ENCODE data around the gene DNAJC30. TPM values are rescaled to one million over a fixed set of nuclear protein-coding genes. Genes with fewer than 3 reads are reported as not detected.
"Not testable (repeated sequence)": the region's sequence is repeated elsewhere in the genome, so short reads cannot be mapped to it uniquely, and the experiment has no call there.

The DNAJC30 gene
- total RNA-seq, 4 donors from 2014 or later = 4.5 to 7.5 (median 5.5) TPM

DNA sequence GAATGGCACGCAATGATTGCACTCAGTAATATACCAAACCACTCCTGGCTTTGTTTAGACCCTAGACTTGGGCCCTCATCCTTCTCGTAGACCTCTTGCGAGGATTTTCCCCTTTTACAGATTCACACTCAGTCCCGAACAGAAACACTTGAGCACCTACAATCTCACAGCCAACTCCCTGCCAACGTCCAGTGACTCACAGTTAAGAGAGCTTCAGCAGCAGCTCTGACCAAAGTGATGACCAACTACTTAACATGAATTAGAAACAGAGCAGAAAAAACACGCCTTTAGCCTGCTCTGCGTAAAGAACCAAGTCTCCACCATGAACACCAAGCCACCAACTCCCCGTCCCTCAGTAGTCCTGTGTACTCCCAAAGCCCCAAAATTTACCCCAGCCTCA is 2.2 kb downstream of the DNAJC30 start:
- intact Hi-C loops (cut with DNase I) = loop anchor here (2.0 to 5.0 kb wide), 2 partner anchors 16 to 36 kb away; partner anchors contain the start of gene STX1A
- no peak overlapping the region for H3K4me3 ChIP-seq
- 71% methylated on average over 7 of the region's 8 CpGs for WGBS
- no peak overlapping the region for H3K27ac ChIP-seq (replicated peaks in 1 of 4)
- H3K4me1 ChIP-seq = peaks cover 31 to 61% (median 50%) of the 10 kb centered on the region in 4 donors
- TF ChIP-seq, protein P1, sequence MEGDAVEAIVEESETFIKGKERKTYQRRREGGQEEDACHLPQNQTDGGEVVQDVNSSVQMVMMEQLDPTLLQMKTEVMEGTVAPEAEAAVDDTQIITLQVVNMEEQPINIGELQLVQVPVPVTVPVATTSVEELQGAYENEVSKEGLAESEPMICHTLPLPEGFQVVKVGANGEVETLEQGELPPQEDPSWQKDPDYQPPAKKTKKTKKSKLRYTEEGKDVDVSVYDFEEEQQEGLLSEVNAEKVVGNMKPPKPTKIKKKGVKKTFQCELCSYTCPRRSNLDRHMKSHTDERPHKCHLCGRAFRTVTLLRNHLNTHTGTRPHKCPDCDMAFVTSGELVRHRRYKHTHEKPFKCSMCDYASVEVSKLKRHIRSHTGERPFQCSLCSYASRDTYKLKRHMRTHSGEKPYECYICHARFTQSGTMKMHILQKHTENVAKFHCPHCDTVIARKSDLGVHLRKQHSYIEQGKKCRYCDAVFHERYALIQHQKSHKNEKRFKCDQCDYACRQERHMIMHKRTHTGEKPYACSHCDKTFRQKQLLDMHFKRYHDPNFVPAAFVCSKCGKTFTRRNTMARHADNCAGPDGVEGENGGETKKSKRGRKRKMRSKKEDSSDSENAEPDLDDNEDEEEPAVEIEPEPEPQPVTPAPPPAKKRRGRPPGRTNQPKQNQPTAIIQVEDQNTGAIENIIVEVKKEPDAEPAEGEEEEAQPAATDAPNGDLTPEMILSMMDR (IDR thresholded peaks at IDR 0.05) = no peak
- TF ChIP-seq POLR2A (IDR thresholded peaks at IDR 0.05; ENCODE audit: low read depth) = no peak
- H3K9me3 ChIP-seq = no peaks in the 10 kb centered on the region
- no peak for DNase-seq (ENCODE audit: extremely low spot score)
- H3K27me3 ChIP-seq = no peaks in the 10 kb centered on the region
- peaks cover 9 to 25% (median 13%) of the 10 kb centered on the region in 4 donors for H3K36me3 ChIP-seq

DNA sequence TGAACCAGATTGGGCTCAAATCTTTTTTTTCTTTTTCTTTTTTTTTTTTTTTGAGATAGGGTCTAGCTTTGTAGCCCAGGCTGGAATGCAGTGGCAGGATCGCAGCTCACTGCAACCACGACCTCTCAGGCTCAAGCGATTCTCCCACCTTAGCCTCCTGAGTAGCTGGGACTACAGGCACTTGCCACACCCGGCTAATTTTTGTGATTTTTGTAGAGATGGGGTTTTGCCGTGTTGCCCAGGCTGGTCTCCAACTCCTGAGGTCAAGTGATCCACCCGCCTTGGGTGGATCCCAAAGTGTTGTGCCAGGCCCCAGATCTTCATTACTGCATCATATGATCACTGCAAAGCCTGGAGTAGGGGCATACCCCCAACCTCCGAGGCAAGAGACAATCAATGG is 2.8 kb downstream of the DNAJC30 start:
- intact Hi-C loops (cut with DNase I) = loop anchor here (2.0 to 5.0 kb wide), 2 partner anchors 16 to 37 kb away; partner anchors contain the start of gene STX1A

DNA sequence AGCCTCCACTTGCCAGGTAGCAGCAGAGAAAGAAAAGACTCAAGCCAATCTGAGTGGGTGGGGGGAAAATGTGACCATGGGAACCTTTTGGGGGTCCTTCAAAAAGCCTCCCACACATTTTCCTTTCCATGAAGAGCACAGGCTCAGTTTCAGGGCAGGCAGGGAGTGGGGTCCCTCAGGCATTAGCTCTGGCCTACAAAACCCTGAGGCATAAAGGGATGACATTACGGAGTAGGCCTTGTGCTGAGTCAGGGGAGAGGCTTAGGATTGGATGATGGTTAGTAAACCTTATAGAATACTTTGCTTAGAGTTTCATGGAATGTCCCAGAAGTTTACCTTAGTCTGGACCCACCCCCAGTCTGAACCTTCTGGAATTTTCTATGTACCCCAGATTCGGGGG is 3.5 kb downstream of the DNAJC30 start:
- no peak overlapping the region for H3K27ac ChIP-seq (replicated peaks in 1 of 4)
- WGBS = 82% methylated on average over 2 of the region's 2 CpGs
- intact Hi-C loops (cut with DNase I) = loop anchor here (2.0 to 5.0 kb wide), 2 partner anchors 17 to 38 kb away; partner anchors contain the start of gene STX1A

More for the DNA sequence above, 2.8 kb downstream of the DNAJC30 start:
- Histone ChIP-seq H3K27ac (replicated peaks in 1 of 4) (no peak overlapping the region), H3K4me3 (no peak overlapping the region), H3K9me3 (no peaks in the 10 kb centered on the region), H3K27me3 (no peaks in the 10 kb centered on the region), H3K4me1 (peaks cover 31 to 61% (median 49%) of the 10 kb centered on the region in 4 donors), H3K36me3 (peaks cover 9 to 25% (median 13%) of the 10 kb centered on the region in 4 donors)
- DNase-seq (ENCODE audit: extremely low spot score) = no peak
- WGBS = 91% methylated on average over 5 of the region's 7 CpGs
- TF ChIP-seq, protein P1 (IDR thresholded peaks at IDR 0.05) = no peak
- TF ChIP-seq POLR2A (IDR thresholded peaks at IDR 0.05; ENCODE audit: low read depth) = no peak

DNA sequence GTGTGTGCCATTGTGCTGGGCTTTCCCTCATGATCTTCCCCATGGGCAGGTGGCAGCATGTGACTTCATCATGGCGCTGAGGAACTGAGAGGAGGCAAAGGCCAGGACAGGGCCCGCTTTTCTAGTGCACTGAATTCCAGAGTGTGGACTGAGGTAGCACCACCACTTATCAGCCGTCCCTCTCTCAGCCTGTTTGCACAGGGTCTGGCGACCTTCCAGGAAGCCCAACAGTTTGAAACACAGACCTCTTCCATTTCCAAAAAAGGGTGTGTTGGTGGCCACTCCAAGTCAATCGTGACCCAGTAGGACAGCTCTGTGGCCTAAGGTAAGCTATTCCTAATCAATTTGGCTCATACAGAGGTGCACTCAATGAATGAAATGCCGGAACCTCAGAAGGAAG is 4.4 kb downstream of the DNAJC30 start:
- TF ChIP-seq POLR2A (IDR thresholded peaks at IDR 0.05; ENCODE audit: low read depth) = no peak
- TF ChIP-seq, protein P1 (IDR thresholded peaks at IDR 0.05) = no peak
- no peak for TF ChIP-seq EP300 (IDR thresholded peaks at IDR 0.05)
- TF ChIP-seq POLR2AphosphoS5 (IDR thresholded peaks at IDR 0.05) = no peak
- Histone ChIP-seq H3K27me3 (no peaks in the 10 kb centered on the region), H3K36me3 (peaks cover 9 to 25% (median 13%) of the 10 kb centered on the region in 4 donors), H3K4me3 (no peak overlapping the region), H3K27ac (replicated peaks in 1 of 4) (no peak overlapping the region), H3K4me1 (peaks cover 24 to 45% (median 37%) of the 10 kb centered on the region in 4 donors), H3K9me3 (no peaks in the 10 kb centered on the region)
- 87% methylated on average over 6 of the region's 6 CpGs for WGBS
- intact Hi-C loops (cut with DNase I) = no loop called here
- no peak for DNase-seq (ENCODE audit: extremely low spot score)

More for the DNA sequence above, 3.5 kb downstream of the DNAJC30 start:
- H3K27me3 ChIP-seq = no peaks in the 10 kb centered on the region
- no peak overlapping the region for H3K4me3 ChIP-seq
- no peaks in the 10 kb centered on the region for H3K9me3 ChIP-seq
- DNase-seq (ENCODE audit: extremely low spot score) = no peak
- H3K36me3 ChIP-seq = peaks cover 9 to 25% (median 13%) of the 10 kb centered on the region in 4 donors
- peaks cover 31 to 53% (median 45%) of the 10 kb centered on the region in 4 donors for H3K4me1 ChIP-seq
- no peak for TF ChIP-seq EP300 (IDR thresholded peaks at IDR 0.05)
- TF ChIP-seq, protein P1 (IDR thresholded peaks at IDR 0.05) = no peak
- TF ChIP-seq POLR2A (IDR thresholded peaks at IDR 0.05; ENCODE audit: low read depth) = no peak

DNA sequence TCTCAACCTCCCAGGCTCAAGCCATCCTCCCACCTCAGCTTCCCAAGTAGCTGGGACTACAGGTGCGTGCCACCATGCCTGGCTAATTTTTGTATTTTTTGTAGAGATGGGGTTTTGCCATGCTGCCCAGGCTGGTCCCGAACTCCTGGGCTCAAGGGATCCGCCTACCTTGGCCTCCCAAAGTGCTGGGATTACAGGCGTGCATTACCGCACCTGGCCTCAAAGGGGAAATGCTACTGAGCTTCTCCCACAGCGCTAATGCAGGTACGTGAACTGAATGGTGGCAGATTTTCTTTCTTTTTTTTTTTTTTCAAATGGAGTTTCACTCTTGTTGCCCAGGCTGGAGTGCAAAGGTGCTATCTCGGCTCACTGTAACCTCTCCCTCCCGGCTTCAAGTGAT is 7.2 kb downstream of the DNAJC30 start:
- H3K27me3 ChIP-seq; H3K27ac ChIP-seq (replicated peaks in 1 of 4); H3K9me3 ChIP-seq; H3K4me3 ChIP-seq; DNase-seq (ENCODE audit: extremely low spot score); intact Hi-C loops (cut with DNase I): not testable (repeated sequence)
- H3K36me3 ChIP-seq = peaks cover 9 to 25% (median 13%) of the 10 kb centered on the region in 4 donors
- peaks cover 8 to 28% (median 18%) of the 10 kb centered on the region in 4 donors for H3K4me1 ChIP-seq
- 86% methylated on average over 9 of the region's 9 CpGs for WGBS

Data from esophagus muscularis mucosa (tissue), 4 donors.